Tibial artery (tissue), 4 donors: Measurements from ENCODE around the gene NUDCD2.

Experiments
- DNase-seq, 2 donors: peaks; one replicate each; pipeline ENCODE4 v3.0.0-alpha.2; 2019
- H3K27ac ChIP-seq, 2 donors: fragments of 200-600 bp; sonication (generic) in 1 of 2; 1 replicate in 1 of 2; 2 replicates in 1 of 2; pipeline ENCODE4 v1.5.1; 2018 to 2019; ENCODE audit warnings: mild to moderate bottlenecking in 1 of 2
- H3K27me3 ChIP-seq, 2 donors: fragments of 200-600 bp; sonication (generic) in 1 of 2; one replicate each; pipeline versions ENCODE4 v1.5.1 to v1.6.0; 2016 to 2019
- H3K36me3 ChIP-seq, 3 donors: fragments of 200-600 bp; sonication (generic) in 2 of 3; one replicate each; pipeline ENCODE4 v1.5.1; 2016 to 2019; ENCODE audit warnings: mild to moderate bottlenecking in 2 of 3
- H3K4me1 ChIP-seq, 4 donors: fragments of 200-600 bp; sonication (generic) in 2 of 4; 1 replicate in 3 of 4; 2 replicates in 1 of 4; pipeline ENCODE4 v1.5.1; 2016 to 2019
- H3K4me3 ChIP-seq, 2 donors: fragments of 200-600 bp; sonication (generic) in 1 of 2; 1 replicate in 1 of 2; 2 replicates in 1 of 2; pipeline ENCODE4 v1.5.1; 2018 to 2019; ENCODE audit warnings: mild to moderate bottlenecking in 2 of 2
- H3K9me3 ChIP-seq, 3 donors: fragments of 200-600 bp; sonication (generic) in 1 of 3; one replicate each; pipeline ENCODE4 v1.5.1; 2016 to 2019
- intact Hi-C: fragments of 100-400 bp; cut with DNase I; formaldehyde crosslinking; loops from one replicate; pipeline ENCODE4 v1.15.0; 2023; ENCODE audit warnings: low total_unique reads
- TF ChIP-seq, protein P1 (sequence below), 2 experiments: fragments of 200-600 bp in 1 of 2; fragments of 450-650 bp in 1 of 2; IDR thresholded peaks; one replicate each; pipeline ENCODE4 v1.5.1; 2017 to 2019; ENCODE audit warnings: antibody characterized with exemption in 2 of 2, mild to moderate bottlenecking in 1 of 2, moderate library complexity in 1 of 2

NUDCD2 gene

DNA sequence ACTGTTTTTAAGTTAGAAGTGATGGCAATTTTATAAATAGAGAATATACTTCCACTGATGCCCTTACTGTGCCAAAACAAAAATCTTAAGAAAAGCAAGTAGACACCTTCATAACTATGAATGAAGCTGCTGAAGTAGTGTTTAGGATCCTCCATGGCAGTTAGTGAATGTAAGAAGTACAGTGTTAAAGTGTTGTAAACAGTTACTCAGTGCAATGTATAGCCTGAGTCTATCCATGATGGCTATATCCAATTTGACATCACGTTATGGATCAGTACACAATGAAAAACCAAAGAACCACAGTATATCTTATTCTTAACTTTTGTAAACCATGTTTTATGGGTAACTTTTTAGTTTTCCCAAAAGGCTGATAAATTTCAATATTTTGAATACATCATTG, 15.4 kb downstream of the NUDCD2 start:
- no peak overlapping the region for H3K27ac ChIP-seq
- no peaks in the 10 kb centered on the region for H3K9me3 ChIP-seq
- no peaks in the 10 kb centered on the region for H3K27me3 ChIP-seq
- TF ChIP-seq, protein P1, sequence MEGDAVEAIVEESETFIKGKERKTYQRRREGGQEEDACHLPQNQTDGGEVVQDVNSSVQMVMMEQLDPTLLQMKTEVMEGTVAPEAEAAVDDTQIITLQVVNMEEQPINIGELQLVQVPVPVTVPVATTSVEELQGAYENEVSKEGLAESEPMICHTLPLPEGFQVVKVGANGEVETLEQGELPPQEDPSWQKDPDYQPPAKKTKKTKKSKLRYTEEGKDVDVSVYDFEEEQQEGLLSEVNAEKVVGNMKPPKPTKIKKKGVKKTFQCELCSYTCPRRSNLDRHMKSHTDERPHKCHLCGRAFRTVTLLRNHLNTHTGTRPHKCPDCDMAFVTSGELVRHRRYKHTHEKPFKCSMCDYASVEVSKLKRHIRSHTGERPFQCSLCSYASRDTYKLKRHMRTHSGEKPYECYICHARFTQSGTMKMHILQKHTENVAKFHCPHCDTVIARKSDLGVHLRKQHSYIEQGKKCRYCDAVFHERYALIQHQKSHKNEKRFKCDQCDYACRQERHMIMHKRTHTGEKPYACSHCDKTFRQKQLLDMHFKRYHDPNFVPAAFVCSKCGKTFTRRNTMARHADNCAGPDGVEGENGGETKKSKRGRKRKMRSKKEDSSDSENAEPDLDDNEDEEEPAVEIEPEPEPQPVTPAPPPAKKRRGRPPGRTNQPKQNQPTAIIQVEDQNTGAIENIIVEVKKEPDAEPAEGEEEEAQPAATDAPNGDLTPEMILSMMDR (IDR thresholded peaks at IDR 0.05): no peak
- no peak for DNase-seq
- H3K4me1 ChIP-seq: peaks cover 0 to 11% (median 3%) of the 10 kb centered on the region in 4 donors
- intact Hi-C loops: no loop called here
- H3K36me3 ChIP-seq: peaks cover 58 to 63% (median 62%) of the 10 kb centered on the region in 3 donors
- no peak overlapping the region for H3K4me3 ChIP-seq

DNA sequence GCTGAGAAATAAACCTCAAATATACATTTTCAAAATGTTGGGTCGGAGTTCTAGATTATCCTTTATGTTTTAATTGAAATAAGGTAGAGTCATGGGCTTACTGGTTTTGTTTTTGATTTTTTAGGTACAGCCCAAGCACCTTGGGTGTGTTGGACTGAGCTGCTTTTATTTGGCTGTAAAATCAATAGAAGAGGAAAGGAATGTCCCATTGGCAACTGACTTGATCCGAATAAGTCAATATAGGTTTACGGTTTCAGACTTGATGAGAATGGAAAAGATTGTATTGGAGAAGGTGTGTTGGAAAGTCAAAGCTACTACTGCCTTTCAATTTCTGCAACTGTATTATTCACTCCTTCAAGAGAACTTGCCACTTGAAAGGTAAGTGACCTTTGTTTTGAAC, 18.9 kb downstream of the NUDCD2 start:
- Histone ChIP-seq H3K36me3 (peaks cover 35 to 46% (median 44%) of the 10 kb centered on the region in 3 donors), H3K27ac (no peak overlapping the region), H3K4me3 (no peak overlapping the region), H3K4me1 (peaks cover 0 to 32% (median 11%) of the 10 kb centered on the region in 4 donors), H3K27me3 (no peaks in the 10 kb centered on the region), H3K9me3 (no peaks in the 10 kb centered on the region)
- intact Hi-C loops: no loop called here
- no peak for DNase-seq
- TF ChIP-seq, protein P1 (IDR thresholded peaks at IDR 0.05): no peak

DNA sequence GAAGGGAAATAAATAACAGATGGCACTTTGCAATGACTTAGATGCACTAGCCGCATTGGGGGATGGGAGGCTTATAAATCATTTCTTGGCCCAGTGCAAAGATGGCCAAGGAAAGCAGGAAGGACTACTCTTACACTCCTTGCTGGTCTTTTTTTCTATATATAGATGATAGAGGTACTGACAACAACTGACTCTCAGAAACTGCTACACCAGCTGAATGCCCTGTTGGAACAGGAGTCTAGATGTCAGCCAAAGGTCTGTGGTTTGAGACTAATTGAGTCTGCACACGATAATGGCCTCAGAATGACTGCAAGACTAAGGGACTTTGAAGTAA, 20.8 kb downstream of the NUDCD2 start:
- no peaks in the 10 kb centered on the region for H3K27me3 ChIP-seq
- TF ChIP-seq, protein P1 (IDR thresholded peaks at IDR 0.05): no peak
- no peak overlapping the region for H3K27ac ChIP-seq
- H3K36me3 ChIP-seq: peaks cover 26 to 28% (median 27%) of the 10 kb centered on the region in 3 donors
- H3K9me3 ChIP-seq: no peaks in the 10 kb centered on the region
- H3K4me1 ChIP-seq: peaks cover 0 to 32% (median 11%) of the 10 kb centered on the region in 4 donors
- intact Hi-C loops: no loop called here
- peak overlapping the region in 1 of 2 donors; percentile 95 for H3K4me3 ChIP-seq
- DNase-seq: no peak

DNA sequence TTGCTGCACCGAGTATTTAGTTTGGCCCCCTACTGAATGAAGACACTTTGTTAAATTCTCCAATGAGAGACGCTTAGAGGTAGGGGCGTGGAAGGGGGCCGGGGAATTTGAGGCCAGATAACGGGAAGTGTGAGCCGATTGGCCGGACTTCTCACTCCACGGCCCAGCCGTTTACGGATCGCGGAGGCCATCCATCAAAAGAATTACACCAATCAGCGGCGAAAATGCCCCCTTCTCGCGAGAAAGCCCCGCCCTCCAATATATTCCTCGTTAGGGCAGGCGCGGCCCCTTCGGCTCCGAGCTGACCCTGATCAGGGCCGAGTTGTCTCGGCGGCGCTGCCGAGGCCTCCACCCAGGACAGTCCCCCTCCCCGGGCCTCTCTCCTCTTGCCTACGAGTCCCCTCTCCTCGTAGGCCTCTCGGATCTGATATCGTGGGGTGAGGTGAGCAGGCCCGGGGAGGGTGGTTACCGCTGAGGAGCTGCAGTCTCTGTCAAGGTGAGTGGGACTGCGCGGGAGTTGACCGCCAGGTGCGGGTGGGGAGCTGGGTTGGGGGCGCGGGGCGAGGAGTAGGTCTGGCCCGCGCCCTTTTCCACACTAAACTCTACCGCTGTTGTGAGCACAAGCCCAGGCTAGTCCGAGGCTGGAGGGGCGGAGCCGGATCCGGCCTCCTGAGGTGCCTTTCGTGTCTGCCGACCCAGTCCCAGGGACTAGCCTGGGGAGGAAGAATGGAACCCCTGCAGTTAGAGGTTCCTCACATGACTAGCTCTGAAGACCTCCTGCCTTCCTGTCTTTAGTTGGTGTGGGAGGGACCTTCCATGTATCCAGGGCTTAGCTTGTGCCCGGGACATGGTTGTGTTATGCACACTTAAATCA, 22.4 kb downstream of the NUDCD2 start, which contains the start of gene CCNG1:
CCNG1 (plus strand) TSS at position 287 of the 874 bp plus-strand sequence. CDS start 1,662 bp downstream, outside the sequence.
- H3K27me3 ChIP-seq: no peaks in the 10 kb centered on the region
- intact Hi-C loops: no loop called here
- peak within 1 kb of the TSS; percentile 87 to 93 for H3K27ac ChIP-seq
- no peaks in the 10 kb centered on the region for H3K9me3 ChIP-seq
- peak; percentile 96 to 97 for DNase-seq
- TF ChIP-seq, protein P1 (IDR thresholded peaks at IDR 0.05): no peak
- peak within 1 kb of the TSS; percentile 86 to 95 for H3K4me3 ChIP-seq
- H3K36me3 ChIP-seq: peaks cover 13 to 15% (median 15%) of the 10 kb centered on the region in 3 donors
- H3K4me1 ChIP-seq: peaks cover 0 to 32% (median 11%) of the 10 kb centered on the region in 4 donors

DNA sequence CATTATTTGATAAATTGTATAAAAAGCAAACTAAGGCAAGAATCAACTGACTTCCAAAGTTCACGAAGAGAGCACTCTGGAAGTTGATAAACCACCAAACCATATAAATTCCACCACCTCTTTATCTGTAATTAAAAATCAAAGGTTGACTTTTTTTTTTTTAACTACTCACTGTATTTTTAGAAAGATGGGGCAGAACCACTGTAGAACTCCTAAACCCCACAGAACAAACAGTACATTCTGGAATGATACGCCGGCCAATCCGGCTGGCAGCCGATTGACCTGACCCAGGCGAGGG, 22.9 kb downstream of the NUDCD2 start:
- intact Hi-C loops: no loop called here
- Histone ChIP-seq H3K36me3 (peaks cover 8 to 9% (median 9%) of the 10 kb centered on the region in 3 donors), H3K4me1 (peaks cover 0 to 32% (median 11%) of the 10 kb centered on the region in 4 donors), H3K9me3 (no peaks in the 10 kb centered on the region), H3K27me3 (no peaks in the 10 kb centered on the region), H3K27ac (peak overlapping the region; percentile 87 to 93), H3K4me3 (peak overlapping the region; percentile 86 to 95)
- TF ChIP-seq, protein P1 (IDR thresholded peaks at IDR 0.05): no peak
- DNase-seq: no peak
